ENCODE measurements around the gene RNF121. TPM values are rescaled to one million over a fixed set of nuclear protein-coding genes. Genes with fewer than 3 reads are reported as not detected.
"Not testable (repeated sequence)": the region's sequence is repeated elsewhere in the genome, so short reads cannot be mapped to it uniquely, and the experiment has no call there.

Gene RNF121
- polyA plus RNA-seq (2014; cell fraction: cytosol; rRNA removed): 19.7 and 22.4 TPM in 2 replicates
- 29.1 and 39.8 TPM in 2 replicates for polyA plus RNA-seq (2014; cell fraction: nucleus; rRNA removed)

DNA sequence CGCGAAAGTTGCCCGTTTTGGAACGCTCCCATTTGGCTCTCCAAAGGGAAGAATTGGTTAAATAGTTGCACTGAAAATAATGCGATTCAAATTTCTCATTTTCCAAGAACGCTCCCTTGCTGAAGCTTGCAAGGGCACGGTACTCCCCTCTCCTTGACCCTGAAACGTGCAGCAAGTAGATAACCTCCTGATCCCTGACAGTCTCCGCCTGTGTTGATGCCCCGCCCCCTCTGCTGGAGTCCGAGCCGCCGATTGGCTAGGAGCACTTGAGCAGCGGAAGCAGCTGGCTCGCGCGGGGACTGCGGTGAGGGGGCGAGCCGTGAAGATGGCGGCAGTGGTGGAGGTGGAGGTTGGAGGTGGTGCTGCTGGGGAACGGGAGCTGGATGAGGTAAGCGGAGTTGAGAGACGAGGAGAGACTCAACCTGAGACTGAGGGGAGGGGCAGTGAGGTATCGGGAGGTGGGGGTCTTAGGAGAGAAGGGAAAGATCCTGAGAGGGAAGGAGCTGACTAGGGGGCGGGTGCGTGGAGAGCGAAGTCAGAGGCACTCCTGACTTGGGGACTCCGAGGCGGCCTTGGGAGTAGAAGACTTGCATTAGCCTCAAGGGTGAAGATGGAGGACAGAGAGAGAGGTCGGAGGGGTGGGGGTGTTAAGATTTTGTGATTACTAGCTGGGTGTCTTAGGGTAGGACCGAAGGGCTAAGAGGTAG, at the start of gene RNF121:
RNF121 (plus strand) TSS at position 310 of the 707 bp plus-strand sequence; CDS start at position 326, 16 bp downstream.
- peak; percentile 98 for DNase-seq (ENCODE audit: low spot score)

GRCh38 chr11:71885806-71886205, 43.0 kb upstream of the RNF121 start:
- DNase-seq (ENCODE audit: low spot score): not testable (repeated sequence)

DNA sequence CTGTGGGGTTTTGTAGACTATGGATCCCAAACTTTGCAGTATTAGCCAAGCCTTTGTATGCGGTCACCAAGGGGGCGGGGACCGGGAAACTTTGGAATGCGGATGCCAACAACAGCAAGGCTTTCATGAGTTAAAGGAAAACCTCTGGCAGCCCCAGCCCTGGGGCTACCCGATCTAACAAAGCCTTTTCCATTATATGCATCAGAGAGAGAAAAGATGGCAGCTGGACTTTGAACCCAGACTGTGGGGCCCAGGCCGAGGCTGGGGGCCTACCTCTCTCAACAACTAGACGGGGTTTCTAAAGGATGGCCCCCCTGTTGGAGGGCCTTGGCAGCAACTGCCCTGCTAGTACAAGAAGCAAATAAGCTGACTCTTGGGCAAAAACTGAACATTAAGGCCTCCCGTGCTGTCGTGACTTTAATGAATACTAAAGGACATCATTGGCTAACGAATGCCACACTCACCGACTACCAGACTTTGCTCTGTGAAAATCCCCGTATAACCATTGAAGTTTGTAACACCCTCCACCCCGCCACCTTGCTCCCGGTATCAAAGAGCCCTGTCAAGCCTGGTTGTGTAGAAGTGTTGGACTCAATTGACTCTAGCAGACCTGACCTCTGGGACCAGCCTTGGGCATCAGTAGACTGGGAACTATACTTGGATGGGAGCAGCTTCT, 40.4 kb upstream of the RNF121 start:
- not testable (repeated sequence) for DNase-seq (ENCODE audit: low spot score)

DNA sequence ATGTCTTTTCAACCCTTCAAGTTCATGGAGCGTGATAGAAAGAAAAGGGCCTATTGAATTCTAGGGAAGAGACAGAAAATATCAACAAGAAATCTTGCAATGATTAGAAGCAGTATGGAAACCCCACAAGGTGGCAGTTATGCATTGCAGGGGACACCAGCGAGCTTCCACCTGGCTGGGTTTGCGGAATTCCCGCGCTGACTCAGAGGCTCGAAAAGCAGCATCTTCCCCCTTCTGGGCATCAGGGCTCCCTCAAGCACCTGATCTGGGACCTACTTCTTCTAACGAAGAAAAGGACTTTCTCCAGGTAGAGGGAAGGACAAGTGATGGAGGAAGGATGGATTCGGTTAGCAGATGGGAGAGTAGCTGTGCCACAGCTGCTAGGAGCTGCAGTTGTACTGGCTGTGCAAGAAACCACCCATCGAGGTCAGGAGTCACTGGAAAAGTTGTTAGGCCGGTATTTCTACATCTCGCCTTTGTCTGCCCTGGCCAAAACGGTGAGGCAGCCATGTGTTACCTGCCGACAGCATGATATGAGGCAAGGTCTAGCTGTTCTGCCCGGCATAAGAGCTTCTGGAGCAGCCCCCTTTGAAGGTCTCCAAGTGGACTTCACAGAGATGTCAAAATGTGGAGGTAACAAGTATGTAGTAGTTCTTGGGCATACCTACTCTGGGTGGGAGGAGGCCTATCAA, 39.5 kb upstream of the RNF121 start:
- DNase-seq (ENCODE audit: low spot score): not testable (repeated sequence)

GRCh38 chr11:71895961-71896360, 32.9 kb upstream of the RNF121 start:
- no peak for DNase-seq (ENCODE audit: low spot score)

DNA sequence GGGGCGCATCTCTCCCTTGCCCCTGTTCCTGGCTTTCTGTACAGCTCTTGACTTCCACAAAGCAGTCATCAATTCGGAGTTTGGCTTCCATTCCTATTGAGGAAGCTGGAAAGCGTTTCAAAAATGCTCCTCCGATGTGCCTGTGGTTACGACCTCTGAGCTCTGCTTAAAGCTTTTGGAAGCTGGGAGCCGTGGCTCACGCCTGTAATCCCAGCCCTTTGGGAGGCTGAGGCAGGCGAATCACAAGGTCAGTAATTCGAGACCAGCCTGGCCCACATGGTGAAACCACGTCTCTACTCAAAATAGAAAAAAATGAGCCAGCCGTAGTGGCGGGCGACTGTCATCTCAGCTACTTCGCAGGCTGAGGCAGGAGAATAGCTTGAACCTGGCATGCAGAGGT, 27.7 kb upstream of the RNF121 start:
- DNase-seq (ENCODE audit: low spot score): not testable (repeated sequence)

DNA sequence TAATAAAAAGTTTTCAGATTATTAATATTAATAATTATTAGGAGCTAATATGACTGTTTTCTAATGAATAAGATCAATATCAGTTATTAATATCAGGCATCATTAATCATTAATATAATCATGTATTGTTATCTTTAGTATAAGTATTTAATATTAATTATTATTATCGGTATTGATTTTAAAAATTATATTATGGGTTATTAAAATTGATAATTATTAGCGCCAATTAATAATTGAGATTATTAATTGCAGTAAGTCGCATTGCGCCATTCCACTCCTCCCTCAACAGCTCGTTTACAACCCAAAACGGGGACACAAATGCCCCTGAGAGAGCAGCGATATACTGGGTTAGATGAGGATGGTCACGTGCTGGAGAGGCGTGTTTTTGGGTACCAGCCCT, 20.6 kb upstream of the RNF121 start:
- no peak for DNase-seq (ENCODE audit: low spot score)

GRCh38 chr11:71910775-71911174, 18.1 kb upstream of the RNF121 start:
- not testable (repeated sequence) for DNase-seq (ENCODE audit: low spot score)

GRCh38 chr11:71911321-71911985, 17.4 kb upstream of the RNF121 start:
- DNase-seq (ENCODE audit: low spot score): not testable (repeated sequence)

DNA sequence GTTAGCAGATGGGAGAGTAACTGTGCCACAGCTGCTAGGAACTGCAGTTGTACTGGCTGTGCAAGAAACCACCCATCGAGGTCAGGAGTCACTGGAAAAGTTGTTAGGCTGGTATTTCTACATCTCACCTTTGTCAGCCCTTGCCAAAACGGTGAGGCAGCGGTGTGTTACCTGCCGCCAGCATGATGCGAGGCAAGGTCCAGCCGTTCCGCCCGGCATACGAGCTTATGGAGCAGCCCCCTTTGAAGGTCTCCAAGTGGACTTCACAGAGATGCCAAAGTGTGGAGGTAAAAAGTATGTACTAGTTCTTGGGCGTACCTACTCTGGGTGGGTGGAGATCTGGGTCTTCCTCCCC, 16.9 kb upstream of the RNF121 start:
- DNase-seq (ENCODE audit: low spot score): not testable (repeated sequence)

- DNase-seq (ENCODE audit: low spot score): no peak
Measured at GRCh38 chr11:71913756-71914526, 14.9 kb upstream of the RNF121 start.

DNA sequence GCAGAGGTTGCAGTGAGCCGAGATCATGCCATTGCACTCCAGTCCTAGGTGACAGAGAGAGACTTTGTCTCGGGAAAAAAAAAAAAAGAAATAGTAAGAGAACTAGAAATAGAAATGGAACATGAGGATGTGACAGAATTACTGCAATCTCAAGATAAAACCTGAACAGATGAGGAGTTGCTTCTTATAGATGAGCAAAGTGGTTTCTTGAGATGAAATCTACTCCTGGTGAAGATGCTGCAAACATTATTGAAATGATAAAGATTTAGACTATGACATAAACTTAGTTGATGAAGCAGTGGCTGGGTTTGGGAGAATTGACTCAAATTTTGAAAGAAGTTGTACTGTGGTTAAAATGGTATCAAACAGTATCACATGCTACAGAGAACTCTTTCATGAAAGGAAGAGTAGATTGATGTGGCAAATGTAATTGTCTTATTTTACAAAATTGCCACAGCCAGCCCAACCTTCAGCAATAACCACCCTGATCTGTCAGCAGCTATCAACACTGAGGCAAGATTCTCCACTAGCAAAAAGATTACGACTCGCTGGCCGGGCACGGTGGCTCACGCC, 14.1 kb upstream of the RNF121 start:
- DNase-seq (ENCODE audit: low spot score): no peak

- DNase-seq (ENCODE audit: low spot score): no peak
Measured at GRCh38 chr11:71917646-71918140, 11.2 kb upstream of the RNF121 start.

GRCh38 chr11:71927820-71928736, 768 bp upstream of the RNF121 start, which contains the start of gene XNDC1N:
TSS of gene XNDC1N (minus strand) at chr11:71928594. CDS start at chr11:71923353, 5,241 bp downstream.
- DNase-seq (ENCODE audit: low spot score): peak; percentile 96

DNA sequence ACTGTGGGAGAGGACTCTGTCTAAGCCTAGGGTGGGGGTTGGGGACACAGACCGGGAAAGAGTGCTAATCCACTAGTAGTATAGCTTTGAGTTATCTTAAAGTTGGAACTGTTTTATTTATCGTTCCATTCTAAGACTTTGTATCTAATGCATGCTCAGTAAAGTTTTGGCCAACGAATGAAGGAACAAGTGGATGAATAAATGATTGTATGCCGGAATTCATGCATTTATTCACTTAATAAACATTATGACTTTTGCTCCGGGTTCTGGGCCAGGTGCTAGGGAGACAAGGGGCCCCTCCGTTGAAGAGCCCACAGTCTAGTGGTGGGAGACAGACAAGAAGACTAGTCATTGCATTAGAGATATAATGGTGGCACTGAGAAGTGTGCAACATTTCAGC, 645 bp downstream of the RNF121 start:
- DNase-seq (ENCODE audit: low spot score): no peak

DNA sequence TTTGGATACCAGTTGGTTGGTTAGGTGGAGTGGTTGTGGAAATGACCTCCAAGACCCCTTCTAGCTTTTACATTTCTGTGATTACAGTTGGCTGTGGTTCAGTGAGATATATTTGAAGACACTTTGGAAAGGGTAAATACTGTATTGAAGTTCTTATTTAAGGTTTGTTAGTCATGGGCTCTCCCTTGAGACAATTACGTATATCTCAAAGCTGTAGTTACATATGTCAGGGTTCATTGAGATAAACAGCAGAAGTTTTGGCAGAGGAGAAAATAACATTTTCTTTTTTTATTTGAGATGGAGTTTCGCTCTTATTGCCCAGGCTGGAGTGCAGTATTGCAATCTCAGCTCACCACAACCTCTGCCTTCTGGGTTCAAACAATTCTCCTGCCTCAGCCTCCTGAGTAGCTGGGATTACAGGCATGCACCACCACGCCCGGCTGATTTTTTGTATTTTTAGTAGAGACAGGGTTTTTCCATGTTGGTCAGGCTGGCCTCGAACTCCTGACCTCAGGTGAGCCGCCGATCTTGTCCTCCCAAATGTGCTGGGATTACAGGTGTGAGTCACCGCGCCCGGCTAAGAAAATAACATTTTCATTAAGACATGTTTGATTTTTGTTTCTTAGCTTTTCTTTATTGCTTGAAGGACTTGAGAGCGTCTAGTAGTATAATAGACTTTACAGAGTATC, 1.9 kb downstream of the RNF121 start:
- no peak for DNase-seq (ENCODE audit: low spot score)

- no peak for DNase-seq (ENCODE audit: low spot score)
Measured at GRCh38 chr11:71931245-71931602, 2.4 kb downstream of the RNF121 start.

DNA sequence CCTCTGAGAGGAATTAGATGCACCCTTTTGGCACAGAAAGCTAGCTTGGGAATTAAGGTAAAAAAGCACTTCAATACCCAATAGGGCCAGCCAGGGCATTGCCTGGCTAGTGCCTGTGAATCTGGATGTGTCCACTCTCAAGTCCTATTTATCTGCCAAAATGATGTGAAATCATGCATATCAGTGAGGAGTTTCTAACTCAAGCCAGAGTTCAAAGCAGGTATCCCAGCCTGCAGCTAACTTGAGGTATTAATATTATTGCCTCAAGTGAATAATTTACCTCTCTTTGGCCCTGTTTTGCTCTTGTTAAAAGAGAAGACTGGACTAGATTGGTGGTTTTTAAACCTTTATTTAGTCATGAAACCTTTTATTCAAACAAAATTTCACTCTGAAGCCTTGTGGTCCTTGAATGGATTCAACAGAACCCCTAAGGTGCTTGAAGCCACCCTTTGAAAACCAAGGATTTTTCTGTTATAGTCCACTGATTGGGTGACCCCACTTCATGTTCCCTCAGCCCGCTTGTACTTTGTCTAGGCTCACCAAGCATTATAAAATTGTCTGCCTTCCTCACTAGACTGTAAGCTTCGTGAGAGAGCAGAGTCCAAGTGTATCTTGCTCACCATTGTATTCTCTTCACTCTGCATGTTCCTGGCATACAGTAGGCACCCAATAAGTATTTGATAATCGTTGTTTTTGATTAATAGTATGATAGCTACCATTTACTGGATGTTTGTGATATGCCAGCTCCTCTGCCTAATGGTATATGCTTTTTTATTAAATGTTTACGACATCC, 4.5 kb downstream of the RNF121 start:
- DNase-seq (ENCODE audit: low spot score): no peak

Data from SK-N-DZ (cell line).